ENCODE results near the gene ARL15. TPM values are rescaled to one million over a fixed set of nuclear protein-coding genes. Genes with fewer than 3 reads are reported as not detected.

ARL15 gene
- total and polyA plus RNA-seq, 2 of the 4 experiments (the other 2 are of a cell fraction): 7.3 to 19.2 TPM

DNA sequence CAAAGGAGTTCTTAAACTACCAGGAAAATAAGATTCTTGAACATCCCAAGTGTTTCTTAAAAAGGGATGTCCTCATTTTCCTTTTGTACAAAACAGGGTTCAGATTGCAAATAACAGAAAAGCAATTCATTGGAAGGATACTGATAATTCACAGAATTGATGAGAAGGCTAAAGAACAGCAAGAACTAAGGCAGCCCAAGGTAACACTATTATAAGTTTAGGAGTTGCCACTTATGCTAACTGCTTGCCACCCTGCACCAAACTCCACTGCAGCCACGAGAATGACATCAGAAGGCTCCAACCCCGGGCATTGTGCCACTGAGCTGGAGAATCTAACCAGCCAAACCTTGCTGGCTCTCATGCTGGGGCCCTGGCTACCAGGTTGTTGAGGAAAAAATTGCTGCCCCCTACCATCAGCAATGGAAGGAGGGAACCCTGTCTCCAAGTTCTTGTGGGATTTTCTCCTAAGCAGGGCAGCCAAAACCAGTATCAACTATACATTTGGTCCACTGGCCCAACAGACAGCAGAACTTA lies 123.4 kb downstream of the ARL15 start:
- ChIA-PET CTCF (interaction anchor here (0.6 kb wide), 1 partner anchor 24 kb away, joined by 3 read pairs; no protein-coding TSS in a partner anchor), POLR2A (ENCODE audit: unreplicated experiment) (no interaction called here)
- Histone ChIP-seq H4K8ac (ENCODE audit: low read depth in 2 of 2, low read length in 2 of 2) (no peak overlapping the region), H2AK9ac (replicated peaks; ENCODE audit: low read depth, low read length, poor library complexity) (no peak overlapping the region), H3K14ac (replicated peaks; ENCODE audit: low read depth, low read length) (no peak overlapping the region), H4K20me1 (ENCODE audit: insufficient read depth, low read length) (no peaks in the 10 kb centered on the region; the same call in 1 of the 2 replicates), H4K5ac (ENCODE audit: low read depth, low read length) (no peak overlapping the region), H3K4me2 (ENCODE audit: low read depth, low read length) (no peak overlapping the region), H2AK5ac (ENCODE audit: low read depth, low read length) (no peak overlapping the region), H3K56ac (ENCODE audit: extremely low read depth, insufficient read depth, low read length) (no peak overlapping the region), H2BK5ac (ENCODE audit: low read depth, low read length, poor library complexity, severe bottlenecking) (no peak overlapping the region), H3K4ac (ENCODE audit: low read depth, low read length) (no peak overlapping the region), H2BK20ac (ENCODE audit: low read depth, low read length) (no peak overlapping the region), H2AFZ (replicated peaks; ENCODE audit: low read length, poor library complexity) (no peak overlapping the region), H3K36me3 (ENCODE audit: control insufficient read depth, insufficient read depth, low read length) (no peaks in the 10 kb centered on the region), H3K9me1 (ENCODE audit: insufficient read depth, low read length) (no peaks in the 10 kb centered on the region), H3K4me1 (ENCODE audit: control insufficient read depth, insufficient read depth, low read length) (no peaks in the 10 kb centered on the region; the same call in 1 of the 2 replicates), H3K23ac (ENCODE audit: low read depth, low read length) (no peak overlapping the region), H3K18ac (ENCODE audit: low read depth, low read length) (no peak overlapping the region), H3K9ac (ENCODE audit: low read depth, low read length) (no peak overlapping the region), H3K27ac (ENCODE audit: insufficient read depth, low read length) (no peak overlapping the region), H2BK120ac (ENCODE audit: low read depth, low read length) (no peak overlapping the region), H4K91ac (ENCODE audit: insufficient read depth, low read depth, low read length) (no peak overlapping the region), H3K4me3 (ENCODE audit: insufficient read depth, low read depth, low read length) (no peak overlapping the region), H2BK15ac (ENCODE audit: low read depth, low read length) (no peak overlapping the region), H3K27me3 (ENCODE audit: control insufficient read depth, insufficient read depth, low read length) (no peaks in the 10 kb centered on the region), H3K9me3 (ENCODE audit: control insufficient read depth, insufficient read depth, low read length) (no peaks in the 10 kb centered on the region), H3K79me1 (ENCODE audit: low read depth in 1 of 2, low read length in 2 of 2) (peaks cover 3 to 6% of the 10 kb centered on the region in 2 experiments; a peak in 1 of 4 replicates)
- TF ChIP-seq MAZ (IDR thresholded peaks at IDR 0.05; ENCODE audit: borderline replicate concordance, low read depth, low read length) (no peak), CTCF (conservative IDR thresholded peaks at IDR 0.05; ENCODE audit: low read depth, low read length) (no peak), FOS (IDR thresholded peaks at IDR 0.05; ENCODE audit: low read depth, low read length) (no peak), CEBPB (IDR thresholded peaks at IDR 0.05; ENCODE audit: low read depth, low read length) (no peak), NFE2L2 (IDR thresholded peaks at IDR 0.05; ENCODE audit: low read depth, low read length) (no peak), RAD21 (IDR thresholded peaks at IDR 0.05; ENCODE audit: low read length) (no peak), SMC3 (IDR thresholded peaks at IDR 0.05; ENCODE audit: low read depth, low read length) (no peak), RCOR1 (IDR thresholded peaks at IDR 0.05; ENCODE audit: insufficient replicate concordance, low read length) (no peak), POLR2A (IDR thresholded peaks at IDR 0.05; ENCODE audit: low read depth, low read length) (no peak), RFX5 (IDR thresholded peaks at IDR 0.05; ENCODE audit: low read depth, low read length) (no peak), BHLHE40 (IDR thresholded peaks at IDR 0.05; ENCODE audit: low read depth, low read length) (no peak), MXI1 (IDR thresholded peaks at IDR 0.05; ENCODE audit: borderline replicate concordance, low read depth, low read length) (no peak), USF2 (IDR thresholded peaks at IDR 0.05; ENCODE audit: low read depth, low read length) (no peak), MAFK (IDR thresholded peaks at IDR 0.05; ENCODE audit: low read depth, low read length) (no peak), CHD1 (IDR thresholded peaks at IDR 0.05; ENCODE audit: low read depth, low read length) (no peak)
- TF ChIP-seq, protein P1, sequence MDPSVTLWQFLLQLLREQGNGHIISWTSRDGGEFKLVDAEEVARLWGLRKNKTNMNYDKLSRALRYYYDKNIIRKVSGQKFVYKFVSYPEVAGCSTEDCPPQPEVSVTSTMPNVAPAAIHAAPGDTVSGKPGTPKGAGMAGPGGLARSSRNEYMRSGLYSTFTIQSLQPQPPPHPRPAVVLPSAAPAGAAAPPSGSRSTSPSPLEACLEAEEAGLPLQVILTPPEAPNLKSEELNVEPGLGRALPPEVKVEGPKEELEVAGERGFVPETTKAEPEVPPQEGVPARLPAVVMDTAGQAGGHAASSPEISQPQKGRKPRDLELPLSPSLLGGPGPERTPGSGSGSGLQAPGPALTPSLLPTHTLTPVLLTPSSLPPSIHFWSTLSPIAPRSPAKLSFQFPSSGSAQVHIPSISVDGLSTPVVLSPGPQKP (IDR thresholded peaks at IDR 0.05; ENCODE audit: borderline replicate concordance, low read depth, low read length): no peak
- intact Hi-C loops (cut with micrococcal nuclease) (no loop called here), dilution Hi-C loops (cut with HindIII; ENCODE audit: low sequenced_read_pairs, unreplicated experiment) (no loop called here), in situ Hi-C loops (cut with MboI; ENCODE audit: low sequenced_read_pairs) (no loop called here)
- DNase-seq (no peak), ATAC-seq (ENCODE audit: low read depth) (no peak)
- no TSS peak for BruUV-seq (replicated peaks)
- WGBS, 2 experiments (ENCODE audit: extremely low coverage in 2 of 2, insufficient read length in 1 of 2): no CpG with 5 or more reads among the region's 2 CpGs
